RKO (cell line): Measurements from ENCODE around the gene HSPB3.
"Not testable (repeated sequence)": the region's sequence is repeated elsewhere in the genome, so short reads cannot be mapped to it uniquely, and the experiment has no call there.

Experiments
- DNase-seq: peaks from one replicate; pipeline ENCODE4 v3.0.0-alpha.2; 2016; ENCODE audit warnings: low spot score

Gene HSPB3

DNA sequence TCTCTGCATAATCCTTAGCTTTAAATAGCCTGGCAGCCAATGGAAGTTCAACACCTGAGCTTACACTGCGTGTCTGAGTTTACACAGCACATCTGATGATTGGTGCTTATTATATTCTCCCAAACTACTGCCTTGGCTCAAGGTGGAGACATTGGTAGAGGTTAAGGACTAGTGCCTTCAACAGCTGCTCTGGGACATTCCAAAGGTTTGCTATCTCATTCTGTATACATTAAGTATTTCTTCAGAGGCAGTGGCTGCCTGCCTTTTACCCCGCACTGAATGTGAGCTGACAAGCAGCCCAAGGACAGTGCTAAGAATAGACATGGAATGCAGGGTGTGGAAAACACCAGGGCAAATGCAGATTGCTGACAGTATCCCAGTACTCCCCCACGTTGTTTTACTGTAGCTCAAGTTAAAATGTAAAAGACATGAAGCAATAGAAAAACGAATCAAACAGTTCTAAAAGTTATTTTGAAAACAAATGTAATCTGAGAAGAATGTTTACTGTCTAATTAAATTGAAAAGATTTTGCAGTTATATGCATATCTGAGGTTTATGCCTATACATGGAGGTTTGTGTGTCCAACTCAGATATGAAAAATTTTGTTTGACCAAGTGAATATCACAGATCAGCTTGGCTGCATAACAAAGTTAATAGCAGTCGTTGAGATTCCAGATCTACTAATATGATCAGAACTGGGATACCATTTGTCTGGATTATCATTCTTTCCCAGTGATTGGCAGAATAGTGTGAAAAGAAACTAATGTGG is 1.8 kb downstream of the HSPB3 start:
- no peak for DNase-seq

DNA sequence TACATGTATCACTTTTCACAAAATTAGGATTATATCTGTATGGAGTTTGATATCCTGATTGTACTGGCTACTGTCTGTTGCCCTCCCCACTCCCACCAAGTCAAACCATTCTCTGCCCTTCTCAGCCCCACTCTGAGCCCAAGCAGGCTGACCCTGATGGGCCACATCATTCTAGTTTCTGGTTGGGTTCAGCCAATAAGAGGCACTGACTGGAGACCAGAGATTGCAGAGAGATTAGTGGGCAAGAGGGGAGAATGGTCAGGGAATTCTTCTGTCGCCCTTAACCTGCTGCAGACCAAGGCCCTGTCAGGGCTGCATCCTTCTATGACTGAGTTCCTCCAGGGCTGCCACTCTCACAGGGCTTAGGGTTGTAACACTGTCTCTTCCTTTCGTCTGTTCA is 2.7 kb downstream of the HSPB3 start:
- no peak for DNase-seq

DNA sequence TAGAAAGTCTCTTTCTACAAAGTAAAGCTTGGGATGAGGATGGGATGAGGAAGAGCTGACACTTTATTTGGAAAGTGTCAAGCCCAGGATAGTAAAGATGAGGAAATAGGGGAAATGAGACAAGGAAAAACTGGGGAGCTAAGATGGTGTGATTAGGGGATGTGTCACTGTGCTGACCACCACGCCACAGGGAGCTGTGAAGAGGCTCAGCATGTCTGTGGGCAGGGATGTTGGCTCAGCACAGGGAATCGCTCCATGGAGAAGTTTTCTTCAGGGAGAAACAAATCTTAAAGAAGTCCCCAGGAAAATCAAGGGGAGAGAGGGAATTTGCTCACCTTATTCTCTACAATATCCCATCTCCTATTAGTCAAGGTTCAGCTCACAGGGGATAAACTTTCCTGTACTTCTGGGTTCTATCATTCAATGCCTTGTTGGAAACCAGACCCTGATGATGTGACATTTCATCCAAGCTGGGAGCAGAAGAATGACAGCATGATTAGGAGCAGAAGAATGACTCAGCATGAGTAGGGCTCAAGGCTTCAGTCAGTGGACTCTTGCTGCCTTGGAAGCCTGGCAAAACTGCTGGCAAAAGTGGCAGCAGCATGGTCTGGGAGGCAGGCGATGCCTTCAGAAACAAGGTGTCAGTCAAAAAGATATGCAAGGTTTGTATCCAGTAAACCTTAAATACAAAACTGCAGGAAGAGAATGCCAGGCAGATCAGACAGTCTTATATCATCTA is 4.9 kb downstream of the HSPB3 start:
- DNase-seq, result peak; percentile 27

DNA sequence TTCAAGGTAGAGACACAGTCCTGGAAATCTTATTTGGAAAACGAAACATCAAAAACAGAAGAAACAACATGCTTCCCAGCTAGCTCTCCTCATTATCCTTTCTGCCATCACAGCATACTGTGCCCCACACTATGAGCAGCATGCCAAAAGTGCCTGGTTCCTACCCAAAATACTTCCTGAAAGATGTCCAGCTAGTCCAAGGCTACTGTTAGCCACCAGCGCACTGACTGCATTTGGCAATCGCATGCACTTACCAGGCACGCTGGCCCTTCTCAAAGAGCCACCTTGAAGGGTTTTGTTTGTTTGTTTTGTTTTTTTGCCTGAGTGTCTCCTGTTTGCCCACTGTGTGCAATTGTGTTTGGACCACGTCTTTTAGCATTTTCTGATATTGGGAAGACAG is 6.8 kb downstream of the HSPB3 start:
- DNase-seq, result no peak

DNA sequence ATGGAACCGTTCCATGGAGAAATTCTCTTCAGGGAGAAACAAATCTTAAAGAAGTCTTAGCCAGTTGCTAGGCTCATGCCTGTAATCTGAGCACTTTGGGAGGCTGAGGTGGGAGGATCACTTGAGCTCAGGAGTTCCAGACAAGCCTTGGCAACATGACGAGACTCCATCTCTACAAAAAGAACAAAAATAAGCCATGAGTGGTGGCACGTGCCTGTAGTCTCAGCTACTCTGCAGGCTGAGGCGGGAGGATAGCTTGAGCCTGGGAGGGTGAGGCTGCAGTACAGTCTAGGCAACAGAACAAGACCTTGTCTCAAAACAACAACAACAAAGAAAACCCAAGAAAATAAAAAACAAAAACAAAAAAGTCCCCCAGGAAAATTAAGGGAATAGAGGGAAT is 8.2 kb downstream of the HSPB3 start:
- no peak for DNase-seq

DNA sequence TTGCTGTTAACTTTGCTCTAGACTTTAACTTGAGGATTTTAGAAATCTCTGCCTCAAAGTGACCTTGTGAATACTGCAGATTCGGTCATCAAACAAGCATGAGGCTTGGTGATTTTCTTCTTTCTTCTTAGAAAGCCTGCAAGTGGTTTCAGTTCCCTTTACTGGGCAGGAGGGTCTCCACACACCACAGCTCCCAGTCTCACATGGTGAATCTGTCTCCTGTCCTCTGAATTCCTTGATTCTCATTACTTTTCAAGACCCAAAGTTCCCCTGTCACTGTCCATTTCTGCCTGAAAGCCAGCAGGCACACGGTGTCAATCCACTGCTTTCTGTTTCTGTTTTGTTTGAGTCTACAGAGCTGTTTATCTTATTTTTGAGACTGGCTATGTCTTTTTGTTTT is 14.1 kb downstream of the HSPB3 start:
- no peak for DNase-seq

DNA sequence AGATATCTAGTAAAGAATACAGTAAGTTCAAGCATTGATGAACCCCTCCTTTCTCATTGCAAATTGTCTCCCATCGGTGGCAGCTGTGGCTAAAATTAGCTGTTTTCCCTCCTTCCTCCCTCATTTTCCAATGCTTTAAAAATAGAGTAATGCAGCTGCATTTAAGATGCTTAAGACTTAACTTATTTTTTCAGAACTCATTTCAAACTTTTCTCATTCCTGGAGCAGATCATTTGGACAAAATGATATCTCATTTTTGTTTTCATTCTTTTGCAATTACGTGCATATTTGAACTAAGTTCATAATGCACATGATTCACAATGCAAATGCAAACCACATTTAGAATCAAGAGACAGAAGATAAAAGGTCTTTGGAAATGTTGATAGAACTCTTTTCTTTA is 14.6 kb downstream of the HSPB3 start:
- no peak for DNase-seq

DNA sequence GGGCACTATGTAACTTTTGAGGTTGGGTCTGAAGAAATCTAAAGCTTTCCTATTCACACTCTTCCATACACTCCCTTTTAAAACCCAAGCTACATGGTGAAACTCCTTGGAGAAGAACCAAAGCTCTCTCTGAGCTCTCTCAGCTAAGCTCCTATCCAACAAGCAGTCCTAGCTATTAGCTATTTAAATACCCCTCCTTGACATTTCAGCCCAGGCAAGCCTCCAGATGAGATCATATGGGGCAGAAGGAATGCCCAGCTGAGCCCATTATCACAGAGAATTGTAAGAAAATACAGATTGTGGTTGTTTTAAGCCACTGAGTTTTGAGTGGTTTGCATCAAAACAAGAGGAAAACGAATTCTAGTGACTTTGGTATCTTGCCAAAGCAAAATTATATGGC is 15.2 kb downstream of the HSPB3 start:
- DNase-seq, result no peak

DNA sequence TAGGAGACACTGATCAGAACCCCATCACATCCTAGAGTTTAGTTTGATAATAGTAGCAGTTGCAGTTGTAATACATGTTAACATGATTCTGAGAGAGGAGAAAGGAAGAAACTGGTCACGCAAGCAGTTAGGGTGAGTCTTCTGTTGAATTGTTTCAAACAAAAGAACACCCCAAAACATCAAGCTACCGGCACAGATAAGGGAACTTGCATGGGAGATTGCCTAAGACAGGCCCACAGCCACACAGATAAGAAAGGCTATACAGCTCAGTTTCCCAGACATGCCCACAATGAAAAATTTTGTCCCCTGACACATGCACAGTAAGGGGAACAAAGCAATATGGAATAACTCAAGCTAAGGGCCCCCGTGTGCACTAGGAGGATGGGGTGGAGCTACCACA is 15.9 kb downstream of the HSPB3 start:
- no peak for DNase-seq

DNA sequence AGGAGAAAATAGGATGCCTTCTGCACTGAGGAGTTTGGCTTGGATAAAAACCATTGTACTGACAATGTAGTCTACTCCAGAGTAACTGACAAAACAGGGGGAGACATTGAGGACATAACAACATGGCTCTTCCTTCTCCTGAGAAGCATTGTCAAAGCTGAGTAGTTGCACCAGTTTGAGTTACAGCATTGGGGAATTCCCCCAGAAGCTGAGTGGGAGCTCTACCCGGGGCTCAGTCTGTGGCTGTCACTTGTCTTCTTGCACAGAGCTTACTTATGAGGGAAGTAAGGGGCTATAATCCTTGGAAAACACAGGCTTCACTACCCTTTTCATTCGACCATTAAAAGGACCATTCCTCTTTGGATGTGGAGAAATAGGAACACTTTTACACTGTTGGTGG is 21.2 kb downstream of the HSPB3 start:
- no peak for DNase-seq

DNA sequence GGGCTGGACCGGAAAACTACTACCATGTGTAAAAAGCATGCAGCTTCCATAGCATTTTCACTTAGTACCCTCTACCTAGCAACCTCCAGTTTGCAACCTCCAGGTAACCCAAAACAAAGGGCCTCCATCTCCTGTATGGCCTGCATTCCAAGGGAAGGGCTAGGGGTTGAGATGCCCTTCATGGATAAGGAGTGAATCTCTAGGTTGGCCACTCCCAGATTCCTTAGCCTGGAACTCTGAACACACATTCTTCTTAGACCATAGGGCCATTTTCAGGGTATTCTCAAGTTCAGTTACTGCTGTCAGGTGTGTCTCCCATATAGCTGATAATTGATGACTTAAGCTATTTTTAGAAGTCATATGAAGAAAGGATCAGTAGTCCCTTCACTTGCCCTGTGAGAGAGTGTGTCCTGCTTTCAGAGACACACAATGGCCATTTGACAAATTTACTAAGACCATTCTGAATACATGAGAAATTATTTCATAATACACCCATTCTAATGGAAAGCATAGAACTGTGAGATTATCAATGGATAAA is 22.5 kb downstream of the HSPB3 start:
- no peak for DNase-seq

DNA sequence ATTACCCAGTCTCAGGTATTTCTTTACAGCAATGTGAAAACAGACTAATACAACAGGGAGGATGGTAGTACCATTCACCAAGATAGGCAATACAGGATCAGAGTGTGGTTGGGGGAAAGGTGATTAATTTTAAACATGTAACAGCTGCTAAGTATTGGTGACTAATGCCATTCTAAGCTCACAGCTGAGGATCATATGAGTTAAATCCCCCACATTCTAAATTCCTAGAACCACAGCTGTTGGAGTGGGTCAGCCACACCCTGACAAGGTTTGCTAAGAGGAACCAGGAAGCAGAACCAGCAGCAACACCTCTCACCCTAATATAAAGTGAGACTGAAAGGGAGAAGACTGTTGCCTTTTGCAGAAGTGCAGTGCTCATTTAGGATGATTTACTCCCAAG is 24.8 kb downstream of the HSPB3 start:
- DNase-seq, result no peak

DNA sequence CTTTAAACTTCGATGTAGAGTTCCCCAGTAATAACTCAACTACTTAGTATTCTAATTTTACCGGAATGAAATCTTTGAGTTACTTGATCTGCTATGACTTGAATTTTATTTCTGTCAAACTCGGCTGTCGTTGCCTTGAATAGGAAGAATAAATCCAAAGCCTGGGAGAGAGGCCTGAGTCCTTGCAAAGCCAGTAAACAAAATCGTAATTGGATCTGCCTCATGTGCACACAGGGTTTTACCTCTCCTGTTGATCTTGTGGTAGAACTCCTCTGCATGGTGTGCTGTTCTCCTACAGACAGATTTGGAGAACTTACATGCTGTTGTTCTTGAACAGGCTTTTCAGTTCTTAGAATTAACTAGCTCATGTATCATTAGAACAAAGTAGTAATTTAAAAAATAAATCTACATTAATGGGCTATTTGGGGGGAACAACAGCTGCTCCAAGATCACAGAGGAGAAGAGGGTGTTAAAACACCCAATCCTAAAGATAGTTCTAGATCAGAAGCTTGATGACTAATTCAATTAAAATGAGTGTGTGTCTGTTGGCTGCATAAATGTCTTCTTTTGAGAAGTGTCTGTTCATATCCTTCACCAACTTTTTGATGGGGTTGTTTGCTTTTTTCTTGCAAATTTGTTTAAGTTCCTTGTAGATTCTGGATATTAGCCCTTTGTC is 28.9 kb downstream of the HSPB3 start:
- no peak for DNase-seq

DNA sequence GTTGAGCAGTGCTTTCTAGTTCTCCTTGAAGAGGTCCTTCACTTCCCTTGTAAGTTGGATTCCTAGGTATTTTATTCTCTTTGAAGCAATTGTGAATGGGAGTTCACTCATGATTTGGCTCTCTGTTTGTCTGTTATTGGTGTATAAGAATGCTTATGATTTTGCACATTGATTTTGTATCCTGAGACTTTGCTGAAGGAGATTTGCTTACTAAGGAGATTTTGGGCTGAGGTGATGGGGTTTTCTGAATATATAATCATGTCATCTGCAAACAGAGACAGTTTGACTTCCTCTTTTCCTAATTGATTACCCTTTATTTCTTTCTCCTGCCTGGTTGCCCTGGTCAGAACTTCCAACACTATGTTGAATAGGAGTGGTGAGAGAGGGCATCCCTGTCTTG is 30.2 kb downstream of the HSPB3 start:
- DNase-seq, result not testable (repeated sequence)

DNA sequence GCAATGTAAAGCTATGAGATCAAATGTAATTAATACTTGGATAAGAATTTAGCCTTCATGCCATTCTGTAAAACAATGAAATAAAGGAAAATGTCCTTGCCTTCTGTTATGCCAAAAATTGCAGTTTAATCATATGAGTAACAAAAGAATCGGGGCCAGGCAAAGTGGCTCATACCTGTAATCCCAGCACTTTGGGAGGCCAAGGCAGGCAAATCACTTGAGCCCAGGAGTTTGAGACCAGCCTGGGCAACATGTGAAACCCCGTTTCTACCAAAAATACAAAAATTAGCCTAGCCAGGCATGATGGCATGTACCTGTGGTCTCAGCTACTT is 34.1 kb downstream of the HSPB3 start:
- DNase-seq, result not testable (repeated sequence)

DNA sequence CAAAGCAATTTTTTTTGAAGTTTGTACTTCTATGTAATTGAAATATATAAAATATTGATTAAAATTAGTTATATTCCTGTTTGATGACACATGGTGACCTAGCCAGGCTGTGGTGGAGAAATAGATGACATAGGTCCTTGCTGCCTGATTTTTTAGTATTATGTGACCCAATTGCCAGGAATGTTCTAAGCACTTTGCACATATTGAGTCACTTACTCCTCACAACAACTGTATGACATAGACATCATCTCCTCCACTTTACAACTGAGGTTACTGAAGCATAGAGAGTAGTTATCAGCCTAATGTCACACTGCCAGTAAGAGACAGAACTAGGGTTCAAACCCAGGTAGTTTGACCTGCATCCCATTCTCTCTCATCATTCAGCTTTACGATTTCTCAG is 35.8 kb downstream of the HSPB3 start:
- DNase-seq, result no peak

DNA sequence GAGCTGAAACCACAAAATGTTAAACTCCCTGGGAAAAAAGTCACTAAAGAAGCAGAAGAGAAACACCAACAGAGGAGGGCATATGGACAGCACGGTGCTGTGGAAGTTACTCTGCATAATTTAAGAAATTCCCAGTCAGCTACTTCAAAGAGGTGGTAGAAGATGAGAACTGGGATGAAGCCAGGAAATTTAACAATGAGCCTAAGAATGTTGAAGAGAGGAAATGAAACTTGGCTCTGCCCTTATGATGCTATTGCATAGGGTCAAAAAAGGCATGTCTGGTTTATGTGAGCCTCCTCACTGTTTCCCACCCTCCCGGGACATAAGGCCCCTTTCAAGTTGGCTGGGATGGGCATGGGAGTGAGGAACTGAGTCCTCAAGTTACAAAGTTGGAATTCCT is 36.7 kb downstream of the HSPB3 start:
- no peak for DNase-seq

DNA sequence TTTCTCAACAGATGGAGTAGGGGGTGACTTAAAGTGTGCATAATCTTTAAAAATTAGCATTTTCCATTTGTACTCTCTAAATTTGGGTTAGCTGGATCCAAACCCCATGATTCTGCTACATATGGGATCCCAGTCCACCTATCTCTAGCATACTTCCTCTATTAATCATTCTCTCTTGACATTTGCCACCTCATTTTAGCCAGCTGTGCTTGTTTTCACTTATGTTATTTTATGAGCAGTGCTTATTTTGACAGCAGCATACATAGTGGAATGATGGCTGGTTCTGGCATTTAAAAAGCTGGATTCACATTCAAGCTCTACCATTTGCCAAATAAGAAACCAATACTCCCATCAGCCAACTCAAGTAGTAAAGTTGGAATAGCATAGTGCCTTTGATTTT is 39.5 kb downstream of the HSPB3 start:
- DNase-seq, result no peak
